ENCODE results near the gene CCDC59.
"Not testable (repeated sequence)": the region's sequence is repeated elsewhere in the genome, so short reads cannot be mapped to it uniquely, and the experiment has no call there.

The CCDC59 gene

GRCh38 chr12:82358200-82359114 lies at the start of gene CCDC59, which contains the start of gene METTL25:
CCDC59 (minus strand) TSS chr12:82358387; CDS start chr12:82358376, 11 bp downstream.
METTL25 (plus strand) TSS chr12:82358529; CDS start chr12:82358566, 37 bp downstream.
- no peaks in the 10 kb centered on the region for H3K9me3 Mint-ChIP-seq
- ATAC-seq (replicated peaks; ENCODE audit: extremely low read depth, poor library complexity, severe bottlenecking) (peak; percentile 89), DNase-seq (ENCODE audit: low spot score in 2 of 2) (peak; percentile 96)
- peaks cover 42% of the 10 kb centered on the region for H3K36me3 Mint-ChIP-seq (ENCODE audit: insufficient read depth)
- peaks cover 53% of the 10 kb centered on the region for H3K4me1 Mint-ChIP-seq
- H3K4me3 Mint-ChIP-seq, result peak within 1 kb of the TSS; percentile 93
- no peaks in the 10 kb centered on the region for H3K27me3 Mint-ChIP-seq
- peak within 1 kb of the TSS; percentile 99 for H3K27ac Mint-ChIP-seq (ENCODE audit: low read depth)

GRCh38 chr12:82407481-82407880 lies 49.3 kb upstream of the CCDC59 start:
- Mint-ChIP-seq H3K9me3 (no peaks in the 10 kb centered on the region), H3K4me1 (no peaks in the 10 kb centered on the region), H3K27me3 (no peaks in the 10 kb centered on the region), H3K36me3 (ENCODE audit: insufficient read depth) (peaks cover 7% of the 10 kb centered on the region), H3K4me3 (no peak overlapping the region), H3K27ac (ENCODE audit: low read depth) (no peak overlapping the region)
- no peak for ATAC-seq (replicated peaks; ENCODE audit: extremely low read depth, poor library complexity, severe bottlenecking)
- DNase-seq (ENCODE audit: low spot score in 2 of 2), result no peak

- DNase-seq (ENCODE audit: low spot score in 2 of 2) (no peak), ATAC-seq (replicated peaks; ENCODE audit: extremely low read depth, poor library complexity, severe bottlenecking) (no peak)
- Mint-ChIP-seq H3K27ac (ENCODE audit: low read depth) (no peak overlapping the region), H3K36me3 (ENCODE audit: insufficient read depth) (peaks cover 7% of the 10 kb centered on the region), H3K4me1 (no peaks in the 10 kb centered on the region), H3K27me3 (no peaks in the 10 kb centered on the region), H3K9me3 (no peaks in the 10 kb centered on the region), H3K4me3 (no peak overlapping the region)
These were observed 48.5 kb upstream of the CCDC59 start for GRCh38 chr12:82406651-82407050.

- peaks cover 6% of the 10 kb centered on the region for H3K36me3 Mint-ChIP-seq (ENCODE audit: insufficient read depth)
- H3K4me1 Mint-ChIP-seq, result no peaks in the 10 kb centered on the region
- H3K9me3 Mint-ChIP-seq, result no peaks in the 10 kb centered on the region
- no peaks in the 10 kb centered on the region for H3K27me3 Mint-ChIP-seq
- H3K4me3 Mint-ChIP-seq, result no peak overlapping the region
- no peak overlapping the region for H3K27ac Mint-ChIP-seq (ENCODE audit: low read depth)
- DNase-seq (ENCODE audit: low spot score in 2 of 2) (no peak), ATAC-seq (replicated peaks; ENCODE audit: extremely low read depth, poor library complexity, severe bottlenecking) (no peak)
These were observed 42.6 kb upstream of the CCDC59 start for GRCh38 chr12:82400819-82401218.

- H3K4me3 Mint-ChIP-seq, result no peak overlapping the region
- DNase-seq (ENCODE audit: low spot score in 2 of 2) (no peak), ATAC-seq (replicated peaks; ENCODE audit: extremely low read depth, poor library complexity, severe bottlenecking) (no peak)
- no peak overlapping the region for H3K27ac Mint-ChIP-seq (ENCODE audit: low read depth)
- no peaks in the 10 kb centered on the region for H3K9me3 Mint-ChIP-seq
- no peaks in the 10 kb centered on the region for H3K4me1 Mint-ChIP-seq
- peaks cover 3% of the 10 kb centered on the region for H3K36me3 Mint-ChIP-seq (ENCODE audit: insufficient read depth)
- H3K27me3 Mint-ChIP-seq, result no peaks in the 10 kb centered on the region
These were observed 40.7 kb upstream of the CCDC59 start for GRCh38 chr12:82398879-82399278.

- no peaks in the 10 kb centered on the region for H3K27me3 Mint-ChIP-seq
- peaks cover 4% of the 10 kb centered on the region for H3K36me3 Mint-ChIP-seq (ENCODE audit: insufficient read depth)
- no peaks in the 10 kb centered on the region for H3K4me1 Mint-ChIP-seq
- H3K27ac Mint-ChIP-seq (ENCODE audit: low read depth), result no peak overlapping the region
- DNase-seq (ENCODE audit: low spot score in 2 of 2) (no peak), ATAC-seq (replicated peaks; ENCODE audit: extremely low read depth, poor library complexity, severe bottlenecking) (no peak)
- no peaks in the 10 kb centered on the region for H3K9me3 Mint-ChIP-seq
- H3K4me3 Mint-ChIP-seq, result no peak overlapping the region
These were observed 25.9 kb upstream of the CCDC59 start for GRCh38 chr12:82383930-82384552.

- ATAC-seq (replicated peaks; ENCODE audit: extremely low read depth, poor library complexity, severe bottlenecking) (no peak), DNase-seq (ENCODE audit: low spot score in 2 of 2) (no peak)
- no peaks in the 10 kb centered on the region for H3K4me1 Mint-ChIP-seq
- no peak overlapping the region for H3K4me3 Mint-ChIP-seq
- H3K36me3 Mint-ChIP-seq (ENCODE audit: insufficient read depth), result peaks cover 2% of the 10 kb centered on the region
- H3K27me3 Mint-ChIP-seq, result no peaks in the 10 kb centered on the region
- H3K9me3 Mint-ChIP-seq, result no peaks in the 10 kb centered on the region
- H3K27ac Mint-ChIP-seq (ENCODE audit: low read depth), result no peak overlapping the region
These were observed 20.8 kb upstream of the CCDC59 start for GRCh38 chr12:82378997-82379396.

- no peak overlapping the region for H3K4me3 Mint-ChIP-seq
- H3K27me3 Mint-ChIP-seq, result no peaks in the 10 kb centered on the region
- ATAC-seq (replicated peaks; ENCODE audit: extremely low read depth, poor library complexity, severe bottlenecking) (no peak), DNase-seq (ENCODE audit: low spot score in 2 of 2) (no peak)
- H3K36me3 Mint-ChIP-seq (ENCODE audit: insufficient read depth), result peaks cover 5% of the 10 kb centered on the region
- H3K27ac Mint-ChIP-seq (ENCODE audit: low read depth), result no peak overlapping the region
- peaks cover 5% of the 10 kb centered on the region for H3K4me1 Mint-ChIP-seq
- H3K9me3 Mint-ChIP-seq, result no peaks in the 10 kb centered on the region
These were observed 17.0 kb upstream of the CCDC59 start for GRCh38 chr12:82375201-82375600.

GRCh38 chr12:82366197-82366596 lies 8.0 kb upstream of the CCDC59 start:
- H3K36me3 Mint-ChIP-seq (ENCODE audit: insufficient read depth), result peaks cover 2% of the 10 kb centered on the region
- no peak overlapping the region for H3K27ac Mint-ChIP-seq (ENCODE audit: low read depth)
- H3K4me3 Mint-ChIP-seq, result no peak overlapping the region
- no peaks in the 10 kb centered on the region for H3K27me3 Mint-ChIP-seq
- ATAC-seq (replicated peaks; ENCODE audit: extremely low read depth, poor library complexity, severe bottlenecking), result no peak
- H3K4me1 Mint-ChIP-seq, result peaks cover 22% of the 10 kb centered on the region
- no peak for DNase-seq (ENCODE audit: low spot score in 2 of 2)
- no peaks in the 10 kb centered on the region for H3K9me3 Mint-ChIP-seq

- H3K36me3 Mint-ChIP-seq (ENCODE audit: insufficient read depth), result peaks cover 5% of the 10 kb centered on the region
- no peak for ATAC-seq (replicated peaks; ENCODE audit: extremely low read depth, poor library complexity, severe bottlenecking)
- H3K4me3 Mint-ChIP-seq, result no peak overlapping the region
- no peak overlapping the region for H3K27ac Mint-ChIP-seq (ENCODE audit: low read depth)
- no peak for DNase-seq (ENCODE audit: low spot score in 2 of 2)
- peaks cover 33% of the 10 kb centered on the region for H3K4me1 Mint-ChIP-seq
- H3K9me3 Mint-ChIP-seq, result no peaks in the 10 kb centered on the region
- no peaks in the 10 kb centered on the region for H3K27me3 Mint-ChIP-seq
These were observed 5.8 kb upstream of the CCDC59 start for GRCh38 chr12:82363990-82364389.

GRCh38 chr12:82361461-82361915 lies 3.3 kb upstream of the CCDC59 start:
- Mint-ChIP-seq H3K9me3 (no peaks in the 10 kb centered on the region), H3K4me3 (no peak overlapping the region)

GRCh38 chr12:82360834-82361233 lies 2.6 kb upstream of the CCDC59 start:
- not testable (repeated sequence) for H3K4me3 Mint-ChIP-seq; H3K27ac Mint-ChIP-seq (ENCODE audit: low read depth); H3K27me3 Mint-ChIP-seq; DNase-seq (ENCODE audit: low spot score in 2 of 2); ATAC-seq (replicated peaks; ENCODE audit: extremely low read depth, poor library complexity, severe bottlenecking); H3K9me3 Mint-ChIP-seq
- Mint-ChIP-seq H3K4me1 (peaks cover 47% of the 10 kb centered on the region), H3K36me3 (ENCODE audit: insufficient read depth) (peaks cover 21% of the 10 kb centered on the region)

More at GRCh38 chr12:82361461-82361915, 3.3 kb upstream of the CCDC59 start:
- DNase-seq (ENCODE audit: low spot score in 2 of 2) (no peak), ATAC-seq (replicated peaks; ENCODE audit: extremely low read depth, poor library complexity, severe bottlenecking) (no peak)
- H3K4me1 Mint-ChIP-seq, result peaks cover 41% of the 10 kb centered on the region
- H3K27me3 Mint-ChIP-seq, result no peaks in the 10 kb centered on the region
- peaks cover 20% of the 10 kb centered on the region for H3K36me3 Mint-ChIP-seq (ENCODE audit: insufficient read depth)
- H3K27ac Mint-ChIP-seq (ENCODE audit: low read depth), result no peak overlapping the region

- no peak for ATAC-seq (replicated peaks; ENCODE audit: extremely low read depth, poor library complexity, severe bottlenecking)
- peaks cover 53% of the 10 kb centered on the region for H3K4me1 Mint-ChIP-seq
- DNase-seq (ENCODE audit: low spot score in 2 of 2), result no peak
- no peaks in the 10 kb centered on the region for H3K27me3 Mint-ChIP-seq
- H3K36me3 Mint-ChIP-seq (ENCODE audit: insufficient read depth), result peaks cover 37% of the 10 kb centered on the region
- H3K9me3 Mint-ChIP-seq, result no peaks in the 10 kb centered on the region
- peak overlapping the region; percentile 93 for H3K4me3 Mint-ChIP-seq
- peak overlapping the region; percentile 99 for H3K27ac Mint-ChIP-seq (ENCODE audit: low read depth)
These were observed 910 bp upstream of the CCDC59 start for GRCh38 chr12:82359115-82359478.
